C1 segment of cervical spinal cord (tissue), 14 donors: Measurements from ENCODE around the gene DPPA2.

Source experiments
- DNase-seq, 14 donors: peaks; one replicate each; lab custom pipeline; 2025; lab: John Stamatoyannopoulos, UW

DPPA2 gene

GRCh38 chr3:109325109-109325508, 8.8 kb upstream of the DPPA2 start:
- DNase-seq = no peak

- DNase-seq = no peak
These were observed 3.3 kb downstream of the DPPA2 start for GRCh38 chr3:109313061-109313460.

GRCh38 chr3:109297496-109297895, 18.8 kb downstream of the DPPA2 start:
- no peak for DNase-seq

- no peak for DNase-seq
These were observed 32.2 kb downstream of the DPPA2 start for GRCh38 chr3:109284071-109284470.

- no peak for DNase-seq
These were observed 37.8 kb downstream of the DPPA2 start for GRCh38 chr3:109278546-109278945.

GRCh38 chr3:109278141-109278540, 38.2 kb downstream of the DPPA2 start:
- DNase-seq = no peak

- no peak for DNase-seq
These were observed 40.5 kb downstream of the DPPA2 start for GRCh38 chr3:109275702-109276293.

GRCh38 chr3:109270779-109271178, 45.5 kb downstream of the DPPA2 start:
- DNase-seq = no peak

- DNase-seq = no peak
These were observed 46.6 kb downstream of the DPPA2 start for GRCh38 chr3:109269577-109270275.

GRCh38 chr3:109268181-109268580, 48.1 kb downstream of the DPPA2 start:
- DNase-seq = no peak

- DNase-seq = no peak
These were observed 51.0 kb downstream of the DPPA2 start for GRCh38 chr3:109265295-109265694.

GRCh38 chr3:109257269-109257668, 59.0 kb downstream of the DPPA2 start:
- DNase-seq = no peak

- DNase-seq = no peak
These were observed 61.5 kb downstream of the DPPA2 start for GRCh38 chr3:109254770-109255169.

- DNase-seq = no peak
These were observed 63.7 kb downstream of the DPPA2 start for GRCh38 chr3:109252641-109253040.
